ENCODE results near the gene TMEM179.

GRCh38 chr14:104650981-104651875 is 46.7 kb upstream of the TMEM179 start:
- TF ChIP-seq EP300 (IDR thresholded peaks at IDR 0.05; ENCODE audit: borderline replicate concordance) (no peak), YY1 (IDR thresholded peaks at IDR 0.05; ENCODE audit: low read depth) (no peak), REST (IDR thresholded peaks at IDR 0.05; ENCODE audit: low read depth) (no peak), CEBPB (IDR thresholded peaks at IDR 0.05) (no peak), CREB1 (IDR thresholded peaks at IDR 0.05; ENCODE audit: low read depth) (no peak), TAF1 (IDR thresholded peaks at IDR 0.05; ENCODE audit: low read depth) (no peak), TCF12 (IDR thresholded peaks at IDR 0.05; ENCODE audit: low read depth) (no peak), ZBTB7A (IDR thresholded peaks at IDR 0.05; ENCODE audit: low read depth) (no peak)
- TF ChIP-seq, protein P1, sequence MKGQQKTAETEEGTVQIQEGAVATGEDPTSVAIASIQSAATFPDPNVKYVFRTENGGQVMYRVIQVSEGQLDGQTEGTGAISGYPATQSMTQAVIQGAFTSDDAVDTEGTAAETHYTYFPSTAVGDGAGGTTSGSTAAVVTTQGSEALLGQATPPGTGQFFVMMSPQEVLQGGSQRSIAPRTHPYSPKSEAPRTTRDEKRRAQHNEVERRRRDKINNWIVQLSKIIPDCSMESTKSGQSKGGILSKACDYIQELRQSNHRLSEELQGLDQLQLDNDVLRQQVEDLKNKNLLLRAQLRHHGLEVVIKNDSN (IDR thresholded peaks at IDR 0.05): no peak
